ENCODE results near the gene ASCL4.

- TF ChIP-seq RAD21 (IDR thresholded peaks at IDR 0.05; ENCODE audit: low read length), result no peak
- no peak for TF ChIP-seq CTCF (conservative IDR thresholded peaks at IDR 0.05; ENCODE audit: low read depth, low read length)
- TF ChIP-seq POLR2A (IDR thresholded peaks at IDR 0.05; ENCODE audit: low read depth, low read length), result no peak
- TF ChIP-seq NFE2L2 (IDR thresholded peaks at IDR 0.05; ENCODE audit: low read depth, low read length), result no peak
- TF ChIP-seq MXI1 (IDR thresholded peaks at IDR 0.05; ENCODE audit: borderline replicate concordance, low read depth, low read length), result no peak
- TF ChIP-seq SMC3 (IDR thresholded peaks at IDR 0.05; ENCODE audit: low read depth, low read length), result no peak
- TF ChIP-seq RCOR1 (IDR thresholded peaks at IDR 0.05; ENCODE audit: insufficient replicate concordance, low read length), result no peak
These were observed 42.7 kb downstream of the ASCL4 start for GRCh38 chr12:107817250-107817649.

All from IMR-90 (cell line).